ENCODE data around the gene AGAP5. TPM values are rescaled to one million over a fixed set of nuclear protein-coding genes. Genes with fewer than 3 reads are reported as not detected.

AGAP5 gene
- total RNA-seq, 1 donor from 2014 or later = 8.8 TPM

DNA sequence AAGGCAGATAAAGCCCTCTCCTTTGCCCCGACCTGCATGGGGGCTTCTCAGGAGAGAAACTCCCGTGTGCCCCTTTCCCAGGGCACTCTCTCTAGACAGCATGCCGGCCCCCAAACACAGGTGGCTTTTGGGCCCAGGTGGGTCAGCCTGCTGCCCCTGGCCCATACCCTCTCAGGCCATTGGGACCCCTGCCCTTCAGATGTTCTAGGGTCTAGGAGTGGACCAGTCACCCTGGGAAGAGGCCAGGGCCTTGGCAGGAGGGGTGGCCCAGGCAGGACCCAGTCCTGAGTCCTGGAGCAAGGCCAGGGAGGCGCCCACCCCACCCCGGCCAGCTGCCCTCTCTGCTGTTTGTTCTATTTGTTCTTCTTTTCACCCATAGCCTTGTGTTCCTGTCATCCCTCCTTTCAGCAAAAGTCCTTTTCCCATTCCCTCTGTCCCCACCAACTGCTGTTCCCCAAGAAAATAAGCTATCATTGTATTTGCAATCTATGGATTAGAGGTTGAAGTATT lies 36.9 kb upstream of the AGAP5 start:
- no peak for DNase-seq (ENCODE audit: low read depth, low spot score)
- TF ChIP-seq, protein P1, sequence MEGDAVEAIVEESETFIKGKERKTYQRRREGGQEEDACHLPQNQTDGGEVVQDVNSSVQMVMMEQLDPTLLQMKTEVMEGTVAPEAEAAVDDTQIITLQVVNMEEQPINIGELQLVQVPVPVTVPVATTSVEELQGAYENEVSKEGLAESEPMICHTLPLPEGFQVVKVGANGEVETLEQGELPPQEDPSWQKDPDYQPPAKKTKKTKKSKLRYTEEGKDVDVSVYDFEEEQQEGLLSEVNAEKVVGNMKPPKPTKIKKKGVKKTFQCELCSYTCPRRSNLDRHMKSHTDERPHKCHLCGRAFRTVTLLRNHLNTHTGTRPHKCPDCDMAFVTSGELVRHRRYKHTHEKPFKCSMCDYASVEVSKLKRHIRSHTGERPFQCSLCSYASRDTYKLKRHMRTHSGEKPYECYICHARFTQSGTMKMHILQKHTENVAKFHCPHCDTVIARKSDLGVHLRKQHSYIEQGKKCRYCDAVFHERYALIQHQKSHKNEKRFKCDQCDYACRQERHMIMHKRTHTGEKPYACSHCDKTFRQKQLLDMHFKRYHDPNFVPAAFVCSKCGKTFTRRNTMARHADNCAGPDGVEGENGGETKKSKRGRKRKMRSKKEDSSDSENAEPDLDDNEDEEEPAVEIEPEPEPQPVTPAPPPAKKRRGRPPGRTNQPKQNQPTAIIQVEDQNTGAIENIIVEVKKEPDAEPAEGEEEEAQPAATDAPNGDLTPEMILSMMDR (conservative IDR thresholded peaks at IDR 0.05) = no peak
- Mint-ChIP-seq H3K4me3 (no peak overlapping the region), H3K27me3 (ENCODE audit: low read depth) (no peaks in the 10 kb centered on the region), H3K4me1 (peaks cover 13% of the 10 kb centered on the region), H3K9me3 (no peaks in the 10 kb centered on the region), H3K27ac (ENCODE audit: unreplicated experiment) (peak overlapping the region; percentile 78), H3K36me3 (ENCODE audit: low read depth) (peaks cover 4% of the 10 kb centered on the region)

DNA sequence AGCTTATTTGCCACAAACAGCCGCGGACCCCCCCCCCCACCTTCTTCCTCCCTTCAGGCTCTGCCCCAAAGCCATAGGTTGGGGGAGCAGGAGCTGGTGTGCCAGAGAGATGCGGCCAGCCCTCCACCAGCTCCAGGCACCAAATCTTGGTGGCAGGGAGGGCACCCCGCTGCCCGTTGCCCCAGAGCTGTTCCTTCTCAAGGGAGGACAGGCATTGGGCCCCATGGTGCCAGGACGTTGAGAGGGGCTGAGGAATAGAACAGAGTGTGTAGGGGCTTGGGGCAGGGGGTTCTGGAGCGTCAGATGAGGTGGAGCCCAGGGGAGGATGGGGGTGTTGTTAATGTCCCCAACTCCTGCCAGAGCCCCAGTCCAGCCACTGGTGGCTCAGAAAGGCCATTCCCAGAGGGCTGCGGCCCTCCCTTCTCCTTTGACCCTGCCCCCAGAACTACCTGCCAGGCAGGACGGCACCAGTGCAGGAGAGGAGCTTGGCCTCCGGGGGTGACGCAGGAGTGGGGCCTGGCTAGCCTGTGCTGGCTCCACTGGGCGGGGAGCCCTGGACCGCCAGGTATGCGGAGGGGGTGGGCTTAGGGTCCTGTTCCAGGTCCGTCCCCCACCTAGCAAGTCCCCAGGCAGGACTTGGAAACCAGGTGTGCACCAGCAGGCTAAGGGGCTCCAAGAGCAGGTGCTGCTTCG lies 36.3 kb upstream of the AGAP5 start:
- Mint-ChIP-seq H3K27me3 (ENCODE audit: low read depth) (no peaks in the 10 kb centered on the region), H3K9me3 (no peaks in the 10 kb centered on the region), H3K36me3 (ENCODE audit: low read depth) (peaks cover 4% of the 10 kb centered on the region), H3K4me3 (no peak overlapping the region), H3K4me1 (peaks cover 17% of the 10 kb centered on the region), H3K27ac (ENCODE audit: unreplicated experiment) (no peak overlapping the region)
- TF ChIP-seq, protein P1 (conservative IDR thresholded peaks at IDR 0.05) = no peak
- DNase-seq (ENCODE audit: low read depth, low spot score) = no peak

DNA sequence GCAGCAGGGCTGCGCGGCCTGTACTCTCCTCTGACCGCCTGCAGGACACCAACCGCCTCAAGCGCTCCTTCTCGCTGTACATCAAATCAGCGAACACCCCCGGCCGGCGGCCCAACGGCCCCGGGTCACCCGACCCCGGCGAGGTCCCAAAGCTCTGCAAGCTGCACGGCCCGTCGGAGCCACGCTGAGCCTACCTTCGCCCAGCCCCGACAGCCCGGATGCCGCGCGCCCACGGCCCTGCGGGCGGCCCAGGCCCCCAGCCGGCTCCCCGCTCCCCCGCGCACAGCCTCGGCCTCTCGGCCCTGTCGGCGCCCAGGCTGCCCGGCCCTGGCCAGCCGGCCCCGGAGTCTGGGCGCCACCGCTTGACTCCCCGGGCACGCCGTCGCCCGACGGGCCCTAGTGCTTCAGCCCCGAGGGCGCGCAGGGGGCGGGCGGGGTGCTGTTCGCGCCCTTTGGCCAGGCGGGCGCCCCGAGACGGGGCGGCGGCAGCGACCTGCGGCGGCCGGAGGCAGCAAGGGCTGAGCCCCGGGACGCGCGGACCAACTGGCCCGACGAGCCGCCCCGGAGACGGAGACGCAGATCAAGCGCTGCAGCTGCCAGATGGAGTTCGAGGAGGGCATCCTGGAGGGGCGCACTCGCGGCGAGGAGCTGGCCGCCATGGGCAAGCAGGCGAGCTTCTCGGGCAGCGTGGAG lies 35.2 kb upstream of the AGAP5 start:
- no peak overlapping the region for H3K4me3 Mint-ChIP-seq
- H3K27me3 Mint-ChIP-seq (ENCODE audit: low read depth) = no peaks in the 10 kb centered on the region
- DNase-seq (ENCODE audit: low read depth, low spot score) = no peak
- peaks cover 4% of the 10 kb centered on the region for H3K36me3 Mint-ChIP-seq (ENCODE audit: low read depth)
- no peak overlapping the region for H3K27ac Mint-ChIP-seq (ENCODE audit: unreplicated experiment)
- H3K4me1 Mint-ChIP-seq = peaks cover 17% of the 10 kb centered on the region
- H3K9me3 Mint-ChIP-seq = no peaks in the 10 kb centered on the region
- TF ChIP-seq, protein P1 (conservative IDR thresholded peaks at IDR 0.05) = no peak

DNA sequence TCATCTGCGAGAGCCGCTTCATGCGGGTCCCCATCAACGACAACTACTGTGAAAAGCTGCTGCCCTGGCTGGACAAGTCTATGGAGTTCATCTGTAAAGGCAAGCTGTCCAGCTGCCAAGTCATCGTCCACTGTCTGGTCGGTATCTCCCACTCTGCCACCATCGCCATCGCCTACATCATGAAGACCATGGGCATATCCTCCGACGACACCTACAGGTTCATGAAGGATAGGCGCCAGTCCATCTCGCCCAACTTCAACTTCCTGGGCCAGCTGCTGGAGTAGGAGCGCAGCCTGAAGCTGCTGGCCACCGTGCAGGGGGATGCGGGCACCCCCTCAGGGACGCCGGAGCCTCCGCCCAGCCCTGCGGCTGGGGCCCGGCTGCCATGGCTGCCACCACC lies 34.5 kb upstream of the AGAP5 start:
- no peak for DNase-seq (ENCODE audit: low read depth, low spot score)
- Mint-ChIP-seq H3K9me3 (no peaks in the 10 kb centered on the region), H3K27me3 (ENCODE audit: low read depth) (no peaks in the 10 kb centered on the region), H3K27ac (ENCODE audit: unreplicated experiment) (peak overlapping the region; percentile 71), H3K4me3 (peak overlapping the region; percentile 84), H3K4me1 (peaks cover 17% of the 10 kb centered on the region), H3K36me3 (ENCODE audit: low read depth) (peaks cover 4% of the 10 kb centered on the region)
- TF ChIP-seq, protein P1 (conservative IDR thresholded peaks at IDR 0.05) = no peak

DNA sequence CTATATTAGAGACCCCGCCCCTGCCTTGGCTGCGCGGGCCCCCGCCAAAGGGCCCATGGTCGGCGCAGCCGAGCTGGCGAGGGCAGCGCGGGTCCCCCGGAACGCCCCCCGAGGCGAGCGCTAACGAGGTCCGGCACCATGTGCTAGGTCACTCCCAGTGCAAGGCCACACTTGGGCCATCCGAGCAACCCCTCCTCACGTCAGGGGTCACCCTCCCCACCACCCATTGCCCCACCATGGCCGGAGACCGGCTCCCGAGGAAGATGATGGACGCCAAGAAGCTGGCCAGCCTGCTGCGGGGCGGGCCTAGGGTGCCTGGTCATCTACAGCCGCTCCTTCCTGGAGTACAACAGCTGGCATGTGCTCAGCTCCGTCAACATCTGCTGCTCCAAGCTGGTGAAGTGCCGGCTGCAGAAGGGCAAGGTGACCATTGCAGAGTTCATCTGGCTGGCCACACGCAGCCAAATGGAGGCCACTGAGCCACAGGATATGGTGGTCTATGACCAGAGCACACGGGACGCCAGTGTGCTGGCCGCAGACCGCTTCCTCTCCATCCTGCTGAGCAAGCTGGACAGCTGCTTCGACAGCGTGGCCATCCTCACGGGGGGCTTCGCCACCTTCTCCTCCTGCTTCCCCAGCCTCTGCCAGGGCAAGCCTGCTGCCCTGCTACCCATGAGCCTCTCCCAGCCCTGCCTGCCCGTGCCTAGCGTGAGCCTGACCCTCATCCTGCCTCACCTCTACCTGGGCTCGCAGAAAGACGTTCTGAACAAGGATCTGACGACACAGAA lies 33.9 kb upstream of the AGAP5 start:
- Mint-ChIP-seq H3K9me3 (no peaks in the 10 kb centered on the region), H3K36me3 (ENCODE audit: low read depth) (peaks cover 4% of the 10 kb centered on the region), H3K27me3 (ENCODE audit: low read depth) (no peaks in the 10 kb centered on the region), H3K4me1 (peaks cover 17% of the 10 kb centered on the region), H3K4me3 (peak overlapping the region; percentile 99), H3K27ac (ENCODE audit: unreplicated experiment) (peak overlapping the region; percentile 71)
- no peak for DNase-seq (ENCODE audit: low read depth, low spot score)
- TF ChIP-seq, protein P1 (conservative IDR thresholded peaks at IDR 0.05) = no peak

Measured in neural crest cell (in vitro differentiated cells).